Ascending aorta (tissue), 2 donors: ENCODE measurements around the gene ZCCHC9. TPM values are rescaled to one million over a fixed set of nuclear protein-coding genes. Genes with fewer than 3 reads are reported as not detected.
"Not testable (repeated sequence)": the region's sequence is repeated elsewhere in the genome, so short reads cannot be mapped to it uniquely, and the experiment has no call there.

Source experiments
- DNase-seq, 2 donors: peaks; one replicate each; pipeline ENCODE4 v3.0.0-alpha.2; 2019; ENCODE audit warnings: low spot score in 2 of 2
- H3K27ac ChIP-seq, 2 donors: fragments of 200-600 bp; sonication (generic); one replicate each; pipeline ENCODE4 v1.5.1; 2016 to 2017; ENCODE audit warnings: mild to moderate bottlenecking in 1 of 2
- H3K27me3 ChIP-seq: fragments of 200-600 bp; sonication (generic); one replicate; pipeline ENCODE4 v1.5.1; 2017
- H3K36me3 ChIP-seq, 2 donors: fragments of 200-600 bp; sonication (generic); one replicate each; pipeline ENCODE4 v1.5.1; 2016
- H3K4me1 ChIP-seq, 2 donors: fragments of 200-600 bp; sonication (generic); one replicate each; pipeline ENCODE4 v1.5.1; 2016 to 2017; ENCODE audit warnings: mild to moderate bottlenecking in 1 of 2
- H3K4me3 ChIP-seq, 2 donors: fragments of 200-600 bp; sonication (generic); one replicate each; pipeline ENCODE4 v1.5.1; 2016 to 2017; ENCODE audit warnings: mild to moderate bottlenecking in 1 of 2
- H3K9me3 ChIP-seq, 2 donors: fragments of 200-600 bp; sonication (generic); one replicate each; pipeline ENCODE4 v1.5.1; 2016
- intact Hi-C: fragments of 100-400 bp; cut with DNase I; formaldehyde crosslinking; loops from one replicate; pipeline ENCODE4 v1.15.1; 2023
- total RNA-seq: library from RNA; depleted of rRNA; stranded (reverse); fragments of >200 nt; gene quantifications from one replicate; pipeline ENCODE4 v1.1.0, GENCODE V29; 2016
- TF ChIP-seq, protein P1 (sequence below), 3 experiments: fragments of 200-600 bp in 2 of 3; fragments of 450-650 bp in 1 of 3; sonication (generic) in 2 of 3; IDR thresholded peaks; one replicate each; pipeline ENCODE4 v1.5.1; 2016 to 2019; ENCODE audit warnings: antibody characterized with exemption in 3 of 3, mild to moderate bottlenecking in 1 of 3, moderate library complexity in 1 of 3

ZCCHC9 gene
- total RNA-seq, 1 donor from 2014 or later = 10.5 TPM

DNA sequence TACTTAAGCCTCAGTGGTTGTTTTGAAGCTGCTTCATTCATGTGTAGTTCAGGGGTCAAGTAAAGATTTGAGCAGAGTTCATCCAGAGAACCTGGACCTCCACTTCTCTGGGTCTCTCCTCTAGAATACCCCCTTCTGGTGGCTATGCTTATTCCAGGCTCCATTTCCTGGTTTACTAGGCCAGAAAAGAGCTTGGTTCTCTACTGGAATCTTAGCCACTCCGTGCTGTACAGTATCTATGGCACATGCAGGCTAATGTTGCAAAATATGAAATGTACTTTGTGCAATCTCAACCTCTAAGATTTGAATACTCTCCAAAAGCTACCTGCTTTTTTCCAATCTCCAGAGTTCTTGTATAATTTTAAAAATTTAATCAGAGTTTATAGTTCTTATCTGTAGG lies 17.4 kb upstream of the ZCCHC9 start:
- intact Hi-C loops = no loop called here

DNA sequence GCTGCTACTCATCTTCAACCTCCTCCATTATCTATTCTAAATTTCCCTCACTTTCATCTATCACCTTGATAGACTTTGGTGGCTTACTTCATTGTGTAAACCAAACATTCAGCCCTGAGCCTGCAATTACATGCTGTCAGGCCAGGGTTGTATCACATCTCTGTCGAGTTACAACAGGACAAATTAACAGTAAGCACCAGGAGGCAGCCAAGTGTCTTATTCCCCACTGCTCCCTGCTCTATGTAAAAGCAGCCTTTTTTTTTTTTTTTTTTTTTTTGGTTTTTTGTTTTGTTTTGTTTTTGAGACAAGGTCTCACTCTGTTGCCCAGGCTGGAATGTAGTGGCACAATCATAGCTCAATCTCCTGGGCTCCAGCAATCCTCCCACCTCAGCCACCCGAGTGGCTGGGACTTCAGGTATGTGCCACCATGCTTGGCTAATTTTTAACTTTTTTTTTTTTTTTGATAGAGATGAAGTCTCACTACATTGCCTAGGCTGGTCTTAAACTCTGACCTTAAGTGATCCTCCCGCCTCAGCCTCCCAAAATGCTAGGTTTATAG lies 15.2 kb upstream of the ZCCHC9 start:
- intact Hi-C loops = no loop called here
- Histone ChIP-seq H3K4me1 (no peaks in the 10 kb centered on the region), H3K9me3 (peaks cover 0 to 5% of the 10 kb centered on the region in 2 donors), H3K27ac (no peak overlapping the region), H3K36me3 (peaks cover 0 to 6% of the 10 kb centered on the region in 2 donors), H3K27me3 (no peaks in the 10 kb centered on the region), H3K4me3 (no peak overlapping the region)
- TF ChIP-seq, protein P1, sequence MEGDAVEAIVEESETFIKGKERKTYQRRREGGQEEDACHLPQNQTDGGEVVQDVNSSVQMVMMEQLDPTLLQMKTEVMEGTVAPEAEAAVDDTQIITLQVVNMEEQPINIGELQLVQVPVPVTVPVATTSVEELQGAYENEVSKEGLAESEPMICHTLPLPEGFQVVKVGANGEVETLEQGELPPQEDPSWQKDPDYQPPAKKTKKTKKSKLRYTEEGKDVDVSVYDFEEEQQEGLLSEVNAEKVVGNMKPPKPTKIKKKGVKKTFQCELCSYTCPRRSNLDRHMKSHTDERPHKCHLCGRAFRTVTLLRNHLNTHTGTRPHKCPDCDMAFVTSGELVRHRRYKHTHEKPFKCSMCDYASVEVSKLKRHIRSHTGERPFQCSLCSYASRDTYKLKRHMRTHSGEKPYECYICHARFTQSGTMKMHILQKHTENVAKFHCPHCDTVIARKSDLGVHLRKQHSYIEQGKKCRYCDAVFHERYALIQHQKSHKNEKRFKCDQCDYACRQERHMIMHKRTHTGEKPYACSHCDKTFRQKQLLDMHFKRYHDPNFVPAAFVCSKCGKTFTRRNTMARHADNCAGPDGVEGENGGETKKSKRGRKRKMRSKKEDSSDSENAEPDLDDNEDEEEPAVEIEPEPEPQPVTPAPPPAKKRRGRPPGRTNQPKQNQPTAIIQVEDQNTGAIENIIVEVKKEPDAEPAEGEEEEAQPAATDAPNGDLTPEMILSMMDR (IDR thresholded peaks at IDR 0.05) = no peak
- no peak for DNase-seq

More for the DNA sequence above, 17.4 kb upstream of the ZCCHC9 start:
- Histone ChIP-seq H3K27me3 (no peaks in the 10 kb centered on the region), H3K4me1 (no peaks in the 10 kb centered on the region), H3K36me3 (peaks cover 0 to 6% of the 10 kb centered on the region in 2 donors), H3K27ac (no peak overlapping the region), H3K9me3 (peaks cover 0 to 5% of the 10 kb centered on the region in 2 donors), H3K4me3 (no peak overlapping the region)
- TF ChIP-seq, protein P1 (IDR thresholded peaks at IDR 0.05) = no peak
- no peak for DNase-seq

DNA sequence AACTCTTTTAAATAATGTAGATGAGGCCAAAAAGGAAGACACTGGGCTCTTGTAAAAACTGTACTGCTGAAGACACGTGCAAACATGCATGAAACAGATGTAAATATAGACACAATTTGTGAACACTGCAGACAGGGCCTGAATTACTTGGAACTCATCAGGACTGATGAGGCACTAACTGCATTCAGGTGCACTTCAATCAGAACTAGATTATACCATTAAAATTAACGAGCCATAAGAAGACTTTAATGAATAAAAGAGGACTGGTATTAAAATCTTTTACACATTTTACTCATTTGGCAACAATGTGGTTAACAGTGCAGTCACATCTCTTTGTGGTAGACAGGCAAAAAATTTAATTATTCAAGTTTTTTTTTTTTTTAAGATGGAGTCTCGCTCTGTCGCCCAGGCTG lies 13.4 kb upstream of the ZCCHC9 start:
- DNase-seq = no peak
- Histone ChIP-seq H3K9me3 (peaks cover 0 to 8% of the 10 kb centered on the region in 2 donors), H3K4me1 (no peaks in the 10 kb centered on the region), H3K27me3 (no peaks in the 10 kb centered on the region), H3K36me3 (peaks cover 0 to 6% of the 10 kb centered on the region in 2 donors), H3K27ac (no peak overlapping the region), H3K4me3 (no peak overlapping the region)
- intact Hi-C loops = no loop called here
- TF ChIP-seq, protein P1 (IDR thresholded peaks at IDR 0.05) = no peak

DNA sequence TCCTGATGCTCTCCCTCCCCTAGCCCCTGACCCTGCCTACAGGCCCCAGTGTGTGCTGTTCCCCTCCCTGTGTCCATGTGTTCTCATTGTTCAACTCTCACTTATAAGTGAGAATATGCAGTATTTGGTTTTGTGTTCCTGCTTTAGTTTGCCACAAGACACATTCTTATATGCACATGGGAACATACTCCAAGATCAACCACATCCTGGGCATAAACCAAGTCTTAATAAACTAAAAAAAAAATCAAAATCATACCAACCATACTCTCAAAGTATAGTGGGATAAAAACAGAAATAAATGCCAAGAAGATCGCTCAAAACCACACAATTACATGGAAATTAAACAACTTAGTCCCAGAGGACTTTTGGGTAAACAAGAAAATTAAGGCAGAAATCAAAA lies 11.2 kb upstream of the ZCCHC9 start:
- TF ChIP-seq, protein P1 (IDR thresholded peaks at IDR 0.05) = no peak
- intact Hi-C loops = no loop called here
- Histone ChIP-seq H3K4me3 (no peak overlapping the region), H3K36me3 (peaks cover 0 to 6% of the 10 kb centered on the region in 2 donors), H3K4me1 (no peaks in the 10 kb centered on the region), H3K9me3 (peaks cover 0 to 4% of the 10 kb centered on the region in 2 donors), H3K27me3 (no peaks in the 10 kb centered on the region), H3K27ac (no peak overlapping the region)
- no peak for DNase-seq

DNA sequence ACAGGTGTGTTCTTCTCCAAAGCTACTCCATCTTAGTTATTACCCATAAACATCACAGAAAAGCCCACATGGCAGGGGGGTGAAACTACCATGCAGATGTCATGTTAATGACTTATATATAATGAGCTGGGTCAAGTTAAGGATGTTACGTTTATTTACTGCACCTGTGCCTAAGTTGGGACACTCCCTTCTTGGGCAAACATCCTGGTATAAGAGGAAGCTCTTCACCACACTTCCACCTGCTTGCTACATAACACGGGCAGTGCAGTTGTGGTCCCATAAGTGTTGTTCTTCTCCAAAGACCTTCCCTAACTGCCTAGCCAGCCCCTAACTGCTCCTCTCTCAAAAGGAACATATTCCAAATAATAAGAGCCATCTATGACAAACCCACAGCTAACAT lies 9.3 kb upstream of the ZCCHC9 start:
- no peak overlapping the region for H3K4me3 ChIP-seq
- no peak for DNase-seq
- TF ChIP-seq, protein P1 (IDR thresholded peaks at IDR 0.05) = no peak
- H3K9me3 ChIP-seq = peaks cover 0 to 4% of the 10 kb centered on the region in 2 donors
- H3K4me1 ChIP-seq = no peaks in the 10 kb centered on the region
- intact Hi-C loops = no loop called here
- H3K27me3 ChIP-seq = no peaks in the 10 kb centered on the region
- no peaks in the 10 kb centered on the region for H3K36me3 ChIP-seq
- H3K27ac ChIP-seq = no peak overlapping the region

DNA sequence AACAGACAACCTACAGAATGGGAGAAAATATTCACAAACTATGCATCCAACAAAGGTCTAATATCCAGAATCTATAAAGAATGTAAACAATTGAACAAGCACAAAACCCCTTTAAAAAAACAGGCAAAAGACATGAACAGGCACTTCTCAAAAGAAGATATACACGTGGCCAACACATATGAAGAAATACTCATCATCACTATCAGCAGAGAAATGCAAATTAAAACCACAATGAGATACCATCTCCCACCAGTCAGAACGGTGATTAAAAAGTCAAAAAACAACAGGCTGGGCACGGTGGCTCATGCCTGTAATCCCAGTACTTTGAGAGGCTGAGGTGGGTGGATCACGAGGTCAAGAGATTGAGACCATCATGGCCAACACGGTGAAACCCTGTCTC lies 7.4 kb upstream of the ZCCHC9 start:
- H3K9me3 ChIP-seq, DNase-seq, H3K4me1 ChIP-seq, H3K4me3 ChIP-seq, intact Hi-C loops, H3K27ac ChIP-seq, H3K27me3 ChIP-seq, H3K36me3 ChIP-seq: not testable (repeated sequence)
